Measurements from ENCODE around the gene THRAP3.

GRCh38 chr1:36307601-36308330, 83.5 kb downstream of the THRAP3 start:
- TF ChIP-seq TAF1 (IDR thresholded peaks at IDR 0.05; ENCODE audit: low read depth, low read length) (no peak), POLR2A (IDR thresholded peaks at IDR 0.05; ENCODE audit: low read depth, low read length) (no peak), POLR2AphosphoS5 (IDR thresholded peaks at IDR 0.05; ENCODE audit: low read depth, low read length) (no peak), SPI1 (IDR thresholded peaks at IDR 0.05; ENCODE audit: low read depth, low read length) (no peak)

All from GM12891 (cell line).